ENCODE data around the gene HOXA13.

HOXA13 gene

GRCh38 chr7:27145165-27145913, 54.6 kb downstream of the HOXA13 start:
- intact Hi-C loops (cut with DNase I; ENCODE audit: low total_unique reads), result no loop called here
- H3K4me3 ChIP-seq, result no peak overlapping the region
- peaks cover 10 to 35% (median 27%) of the 10 kb centered on the region in 4 donors for H3K4me1 ChIP-seq
- no peak for TF ChIP-seq CTCF (IDR thresholded peaks at IDR 0.05)
- H3K36me3 ChIP-seq, result peaks cover 40 to 47% (median 42%) of the 10 kb centered on the region in 3 donors
- H3K9me3 ChIP-seq, result no peaks in the 10 kb centered on the region
- H3K27ac ChIP-seq, result no peak overlapping the region
- H3K27me3 ChIP-seq, result no peaks in the 10 kb centered on the region
- peak in 1 of 2 donors; percentile 64 for DNase-seq

- H3K9me3 ChIP-seq, result no peaks in the 10 kb centered on the region
- no peak overlapping the region for H3K4me3 ChIP-seq
- peaks cover 10 to 29% (median 24%) of the 10 kb centered on the region in 4 donors for H3K4me1 ChIP-seq
- peak in 1 of 2 donors; percentile 55 for DNase-seq
- H3K36me3 ChIP-seq, result peaks cover 45 to 49% (median 48%) of the 10 kb centered on the region in 3 donors
- no peaks in the 10 kb centered on the region for H3K27me3 ChIP-seq
- intact Hi-C loops (cut with DNase I; ENCODE audit: low total_unique reads), result loop anchor here (5.0 kb wide), 1 partner anchor 47 kb away; the partner anchor contains the start of gene HOXA1
- H3K27ac ChIP-seq, result no peak overlapping the region
- TF ChIP-seq CTCF (IDR thresholded peaks at IDR 0.05), result no peak
Observed at GRCh38 chr7:27144781-27145164, 55.1 kb downstream of the HOXA13 start.
